Ammon's horn (tissue), 1 donor: ENCODE results near the gene PLCH1.

ENCODE experiments used
- DNase-seq: peaks from one replicate; pipeline ENCODE4 v3.0.0-alpha.2; 2016; ENCODE audit warnings: low spot score

The PLCH1 gene

GRCh38 chr3:155334215-155334913, 410.5 kb downstream of the PLCH1 start:
- no peak for DNase-seq

- DNase-seq, result no peak
These were observed 412.2 kb downstream of the PLCH1 start for GRCh38 chr3:155332716-155333115.

GRCh38 chr3:155331078-155331477, 413.8 kb downstream of the PLCH1 start:
- DNase-seq, result no peak

GRCh38 chr3:155330370-155330769, 414.5 kb downstream of the PLCH1 start:
- no peak for DNase-seq

- DNase-seq, result no peak
These were observed 415.3 kb downstream of the PLCH1 start for GRCh38 chr3:155329513-155330048.

- DNase-seq, result no peak
These were observed 417.0 kb downstream of the PLCH1 start for GRCh38 chr3:155327871-155328270.

- DNase-seq, result no peak
These were observed 417.4 kb downstream of the PLCH1 start for GRCh38 chr3:155327430-155327829.

GRCh38 chr3:155326901-155327300, 418.0 kb downstream of the PLCH1 start:
- DNase-seq, result no peak

- DNase-seq, result no peak
These were observed 418.6 kb downstream of the PLCH1 start for GRCh38 chr3:155326244-155326643.
